ENCODE data around the gene SVOP.

The SVOP gene

DNA sequence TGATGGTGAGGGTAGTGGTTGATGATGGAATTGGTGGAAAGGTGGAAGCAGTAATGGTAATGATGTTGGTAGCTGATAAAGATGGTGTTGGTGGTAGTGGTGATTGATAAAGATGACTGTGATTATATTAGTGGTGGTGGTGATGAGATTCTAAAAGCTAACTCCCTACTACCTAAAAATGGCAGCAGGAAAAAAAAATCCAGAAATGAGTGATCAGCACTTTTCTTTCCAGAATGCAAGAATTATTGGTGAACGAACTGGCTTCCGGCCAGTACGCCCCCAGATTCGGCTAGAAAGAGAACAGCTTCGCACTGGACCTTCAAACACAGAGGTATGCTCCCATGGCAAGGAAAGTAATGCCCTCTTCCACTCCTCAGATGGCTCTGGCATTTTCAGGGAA, 121.7 kb downstream of the SVOP start:
- no peaks in the 10 kb centered on the region for H3K4me1 ChIP-seq (ENCODE audit: control insufficient read depth, insufficient read depth, low read length)
- H3K4me2 ChIP-seq (ENCODE audit: low read length), result no peak overlapping the region
- H3K4me3 ChIP-seq (ENCODE audit: low read length), result no peak overlapping the region
- H3K9ac ChIP-seq (ENCODE audit: low read depth, low read length), result no peak overlapping the region
- no peaks in the 10 kb centered on the region for H3K9me3 ChIP-seq (replicated peaks; ENCODE audit: low read length)
- no peaks in the 10 kb centered on the region for H3K36me3 ChIP-seq (ENCODE audit: insufficient read depth, low read length)
- peaks cover 15% of the 10 kb centered on the region for H3K27me3 ChIP-seq (ENCODE audit: control insufficient read depth, insufficient read depth, low read length)

DNA sequence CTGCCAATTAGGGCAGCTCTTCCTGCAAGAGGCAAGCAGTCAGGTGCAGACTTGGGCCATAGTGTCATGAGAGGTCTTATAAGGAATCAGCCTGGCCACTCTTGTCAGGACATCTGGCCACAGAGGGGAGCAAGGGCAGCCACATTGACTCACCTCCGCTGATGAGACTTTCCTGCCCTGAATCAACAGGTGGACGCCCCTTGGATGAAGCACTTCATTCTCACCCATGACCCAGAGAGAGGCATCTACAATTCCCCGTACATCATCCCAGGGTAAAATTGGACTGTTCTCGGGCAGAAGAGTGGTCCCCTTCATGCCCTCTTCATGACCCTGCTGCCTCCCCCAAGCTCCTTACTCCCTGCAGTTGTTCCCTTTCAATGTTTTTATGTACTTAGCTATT, 124.1 kb downstream of the SVOP start:
- Histone ChIP-seq H3K4me2 (ENCODE audit: low read length) (no peak overlapping the region), H3K9ac (ENCODE audit: low read depth, low read length) (no peak overlapping the region), H3K4me3 (ENCODE audit: low read length) (no peak overlapping the region), H3K27me3 (ENCODE audit: control insufficient read depth, insufficient read depth, low read length) (peaks cover 21% of the 10 kb centered on the region), H3K9me3 (replicated peaks; ENCODE audit: low read length) (no peaks in the 10 kb centered on the region), H3K36me3 (ENCODE audit: insufficient read depth, low read length) (no peaks in the 10 kb centered on the region), H3K4me1 (ENCODE audit: control insufficient read depth, insufficient read depth, low read length) (no peaks in the 10 kb centered on the region)

DNA sequence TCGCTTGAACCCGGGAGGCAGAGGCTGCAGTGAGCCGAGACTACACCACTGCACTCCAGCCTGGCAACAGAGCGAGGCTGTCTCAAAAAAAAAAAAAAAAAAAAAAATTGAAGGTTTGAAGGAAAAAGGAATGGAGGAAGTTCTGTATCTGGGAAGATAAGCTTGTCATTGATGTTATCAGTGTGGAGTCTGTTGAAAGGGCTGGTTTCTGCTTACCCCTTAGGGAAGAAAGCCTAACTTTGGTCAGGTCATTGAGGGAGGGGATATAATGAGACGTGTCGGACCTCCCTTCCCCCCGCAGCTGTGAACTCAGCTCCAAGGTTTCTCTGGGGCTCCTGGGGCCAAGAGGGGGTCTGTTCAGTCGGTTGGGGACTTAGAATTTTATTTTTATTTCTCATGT, 124.5 kb downstream of the SVOP start:
- Histone ChIP-seq H3K36me3 (ENCODE audit: insufficient read depth, low read length) (no peaks in the 10 kb centered on the region), H3K9me3 (replicated peaks; ENCODE audit: low read length) (no peaks in the 10 kb centered on the region), H3K4me2 (ENCODE audit: low read length) (no peak overlapping the region), H3K4me1 (ENCODE audit: control insufficient read depth, insufficient read depth, low read length) (no peaks in the 10 kb centered on the region), H3K27me3 (ENCODE audit: control insufficient read depth, insufficient read depth, low read length) (peaks cover 21% of the 10 kb centered on the region), H3K9ac (ENCODE audit: low read depth, low read length) (no peak overlapping the region), H3K4me3 (ENCODE audit: low read length) (no peak overlapping the region)

DNA sequence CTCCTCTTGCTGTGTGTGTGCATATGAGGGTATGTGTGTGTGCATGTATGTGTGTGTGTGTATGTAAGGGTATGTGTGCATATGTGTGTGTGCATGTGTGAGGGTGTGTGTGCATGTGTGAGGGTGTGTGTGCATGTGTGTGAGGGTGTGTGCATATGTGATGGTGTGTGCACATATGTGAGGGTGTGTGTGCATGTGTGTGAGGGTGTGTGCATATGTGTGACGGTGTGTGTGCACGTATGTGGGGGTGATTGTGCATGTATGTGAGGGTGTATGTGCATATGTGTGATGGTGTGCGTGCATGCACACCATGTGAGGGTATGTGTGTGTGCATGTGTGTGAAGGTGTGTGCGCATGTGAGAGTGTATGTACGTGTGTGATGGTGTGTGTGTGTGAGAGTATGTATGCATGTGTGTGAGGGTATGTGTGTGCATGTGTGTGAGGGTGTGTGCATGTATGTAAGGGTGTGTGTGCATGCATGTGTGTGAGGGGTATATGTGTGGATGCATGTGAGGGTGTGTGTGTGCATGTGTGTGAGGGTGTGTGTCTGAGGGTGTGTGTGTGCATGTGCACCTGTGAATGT, 125.6 kb downstream of the SVOP start:
- Histone ChIP-seq H3K36me3 (ENCODE audit: insufficient read depth, low read length) (no peaks in the 10 kb centered on the region), H3K9me3 (replicated peaks; ENCODE audit: low read length) (no peaks in the 10 kb centered on the region), H3K4me1 (ENCODE audit: control insufficient read depth, insufficient read depth, low read length) (no peaks in the 10 kb centered on the region), H3K4me2 (ENCODE audit: low read length) (no peak overlapping the region), H3K4me3 (ENCODE audit: low read length) (no peak overlapping the region), H3K9ac (ENCODE audit: low read depth, low read length) (no peak overlapping the region), H3K27me3 (ENCODE audit: control insufficient read depth, insufficient read depth, low read length) (peaks cover 16% of the 10 kb centered on the region)

DNA sequence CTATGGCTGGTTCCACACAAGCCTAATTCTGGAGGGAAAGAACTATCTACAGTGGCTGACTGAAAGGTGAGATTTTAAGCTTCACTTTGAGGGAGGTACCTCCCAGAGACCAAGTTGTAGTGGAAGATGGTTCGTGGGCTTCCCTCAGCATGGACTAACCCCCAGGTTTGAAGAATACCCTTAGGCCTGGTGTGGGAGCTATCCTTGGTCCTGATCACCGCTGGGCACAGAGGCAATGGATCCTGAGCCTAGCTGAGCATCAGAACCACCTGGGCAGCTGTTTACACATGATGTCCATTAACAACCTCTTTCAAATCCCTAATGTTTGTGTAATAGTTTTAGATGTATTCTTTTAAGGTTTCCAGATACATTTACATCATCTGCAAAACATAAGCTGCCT, 130.7 kb downstream of the SVOP start:
- Histone ChIP-seq H3K9ac (ENCODE audit: low read depth, low read length) (no peak overlapping the region), H3K27me3 (ENCODE audit: control insufficient read depth, insufficient read depth, low read length) (peaks cover 17% of the 10 kb centered on the region), H3K36me3 (ENCODE audit: insufficient read depth, low read length) (no peaks in the 10 kb centered on the region), H3K9me3 (replicated peaks; ENCODE audit: low read length) (no peaks in the 10 kb centered on the region), H3K4me3 (ENCODE audit: low read length) (no peak overlapping the region), H3K4me1 (ENCODE audit: control insufficient read depth, insufficient read depth, low read length) (no peaks in the 10 kb centered on the region), H3K4me2 (ENCODE audit: low read length) (no peak overlapping the region)

DNA sequence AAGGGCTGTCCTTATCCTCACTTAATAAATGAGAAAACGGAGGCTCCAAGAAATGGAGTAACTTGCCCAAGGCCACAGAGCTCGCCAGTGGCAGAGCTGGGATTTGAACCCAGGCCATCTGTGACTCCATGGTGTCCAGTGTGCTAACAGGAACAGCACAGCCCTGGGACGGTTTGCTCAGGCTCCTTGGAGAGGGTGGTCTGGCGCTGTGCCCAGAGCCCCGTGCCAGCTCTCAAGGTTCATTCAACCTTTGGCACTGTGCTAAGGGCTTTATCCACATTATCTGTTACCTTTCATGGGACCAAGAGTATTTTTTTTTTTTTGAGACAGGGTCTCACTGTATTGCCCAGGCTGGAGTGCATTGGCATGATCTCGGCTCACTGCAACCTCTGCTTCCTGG, 132.8 kb downstream of the SVOP start:
- no peaks in the 10 kb centered on the region for H3K4me1 ChIP-seq (ENCODE audit: control insufficient read depth, insufficient read depth, low read length)
- no peak overlapping the region for H3K9ac ChIP-seq (ENCODE audit: low read depth, low read length)
- H3K4me3 ChIP-seq (ENCODE audit: low read length), result no peak overlapping the region
- H3K27me3 ChIP-seq (ENCODE audit: control insufficient read depth, insufficient read depth, low read length), result peaks cover 9% of the 10 kb centered on the region
- no peak overlapping the region for H3K4me2 ChIP-seq (ENCODE audit: low read length)
- no peaks in the 10 kb centered on the region for H3K9me3 ChIP-seq (replicated peaks; ENCODE audit: low read length)
- no peaks in the 10 kb centered on the region for H3K36me3 ChIP-seq (ENCODE audit: insufficient read depth, low read length)

DNA sequence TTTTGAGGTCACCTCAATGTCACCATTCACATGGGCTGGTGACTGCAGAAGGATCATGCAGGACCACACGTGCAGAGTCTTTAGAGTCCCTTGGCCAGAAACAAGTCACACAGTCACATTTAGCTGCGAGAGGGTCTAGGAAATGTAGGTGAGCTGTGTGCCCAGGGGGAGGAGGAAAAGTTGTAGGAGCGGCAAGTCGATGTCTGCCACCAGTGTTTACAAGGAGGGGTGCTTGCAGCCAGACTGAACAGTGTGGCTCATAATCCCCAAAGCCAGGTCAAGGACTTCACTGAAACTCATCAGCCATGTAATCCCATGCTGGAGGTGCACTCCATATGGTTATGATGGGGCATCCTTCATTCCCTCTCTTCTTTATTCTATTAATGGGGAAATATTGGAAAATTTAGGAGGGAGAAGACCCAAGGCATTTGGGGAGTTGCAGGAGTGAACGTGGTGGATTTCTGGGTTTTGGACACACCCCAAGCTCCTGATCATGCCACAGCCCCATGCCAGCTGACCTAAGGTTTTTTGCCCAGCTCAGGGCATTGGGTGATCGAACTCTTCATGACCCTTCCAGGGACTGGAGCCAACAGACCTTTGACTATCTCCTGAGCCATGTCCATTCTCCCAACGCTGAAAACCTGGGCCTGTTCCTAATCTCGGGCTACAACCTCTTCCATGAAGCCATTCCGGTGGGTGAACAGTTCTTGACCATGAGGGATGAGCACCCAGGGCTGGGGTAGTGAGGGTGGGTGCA, 133.8 kb downstream of the SVOP start:
- Histone ChIP-seq H3K4me1 (ENCODE audit: control insufficient read depth, insufficient read depth, low read length) (no peaks in the 10 kb centered on the region), H3K9me3 (replicated peaks; ENCODE audit: low read length) (no peaks in the 10 kb centered on the region), H3K36me3 (ENCODE audit: insufficient read depth, low read length) (no peaks in the 10 kb centered on the region), H3K4me3 (ENCODE audit: low read length) (no peak overlapping the region), H3K4me2 (ENCODE audit: low read length) (no peak overlapping the region), H3K9ac (ENCODE audit: low read depth, low read length) (no peak overlapping the region), H3K27me3 (ENCODE audit: control insufficient read depth, insufficient read depth, low read length) (peaks cover 9% of the 10 kb centered on the region)

DNA sequence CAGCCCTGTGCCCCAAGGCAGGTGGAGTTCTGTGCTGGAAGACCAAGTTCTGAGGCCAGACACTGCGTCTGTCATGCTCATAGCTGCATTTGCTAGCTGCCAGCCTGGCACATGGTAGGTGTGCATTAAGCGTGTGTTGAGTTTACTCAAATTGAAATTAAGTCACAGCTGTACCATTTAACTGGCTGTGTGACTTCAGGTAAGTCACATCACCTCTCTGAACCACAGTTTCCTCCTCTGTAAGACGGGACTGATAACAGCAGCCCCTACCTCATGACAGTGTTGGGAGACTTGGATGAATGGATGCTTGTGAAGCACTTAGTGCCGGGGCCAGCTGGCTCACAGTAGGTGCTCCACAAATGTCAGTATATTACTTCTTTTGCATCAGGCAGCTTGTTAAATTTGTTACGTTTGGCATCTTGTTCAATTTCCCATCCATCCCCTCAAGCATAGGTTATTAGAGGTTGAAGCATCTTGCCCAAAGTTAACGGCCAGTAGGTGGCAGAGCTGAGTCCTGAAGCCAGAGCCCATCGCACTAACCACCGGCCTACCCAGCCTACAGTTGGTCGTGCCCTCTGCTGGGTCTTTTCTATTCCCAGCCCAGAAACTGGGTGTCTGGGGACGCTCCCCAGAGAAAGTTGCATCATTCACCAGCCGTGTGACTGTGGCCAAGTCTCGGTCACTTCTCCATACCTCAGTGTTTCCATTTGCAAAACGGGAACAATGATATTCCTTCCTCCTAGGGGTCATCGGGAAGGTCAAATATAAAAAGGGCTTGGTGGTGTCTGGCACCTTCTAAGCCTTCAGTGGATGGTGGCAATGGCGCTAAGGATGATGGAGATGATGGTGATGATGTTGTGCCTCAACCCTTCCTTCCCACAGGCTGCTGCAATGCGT, 136.5 kb downstream of the SVOP start:
- no peaks in the 10 kb centered on the region for H3K36me3 ChIP-seq (ENCODE audit: insufficient read depth, low read length)
- no peak overlapping the region for H3K9ac ChIP-seq (ENCODE audit: low read depth, low read length)
- peaks cover 21% of the 10 kb centered on the region for H3K27me3 ChIP-seq (ENCODE audit: control insufficient read depth, insufficient read depth, low read length)
- H3K4me1 ChIP-seq (ENCODE audit: control insufficient read depth, insufficient read depth, low read length), result no peaks in the 10 kb centered on the region
- no peak overlapping the region for H3K4me3 ChIP-seq (ENCODE audit: low read length)
- H3K9me3 ChIP-seq (replicated peaks; ENCODE audit: low read length), result no peaks in the 10 kb centered on the region
- H3K4me2 ChIP-seq (ENCODE audit: low read length), result no peak overlapping the region

DNA sequence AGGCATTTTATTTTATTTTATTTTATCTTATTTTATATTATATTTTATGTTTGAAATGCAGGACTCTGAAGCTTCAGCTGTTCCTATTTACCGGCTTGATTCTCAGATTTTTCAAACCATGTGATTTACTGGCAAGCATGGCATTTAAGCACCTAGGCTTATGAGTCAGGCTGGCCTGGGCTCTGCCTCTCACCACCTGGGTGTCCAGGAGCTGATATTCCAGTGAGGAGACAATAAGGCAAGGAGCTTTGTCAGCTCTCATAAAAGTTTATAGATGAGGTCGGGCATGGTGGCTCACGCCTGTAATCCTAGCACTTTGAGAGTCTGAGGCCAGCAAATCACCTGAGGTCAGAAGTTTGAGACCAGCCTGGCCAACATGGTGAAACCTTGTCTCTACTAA, 138.9 kb downstream of the SVOP start:
- no peaks in the 10 kb centered on the region for H3K4me1 ChIP-seq (ENCODE audit: control insufficient read depth, insufficient read depth, low read length)
- H3K27me3 ChIP-seq (ENCODE audit: control insufficient read depth, insufficient read depth, low read length), result peaks cover 16% of the 10 kb centered on the region
- H3K9me3 ChIP-seq (replicated peaks; ENCODE audit: low read length), result no peaks in the 10 kb centered on the region
- H3K4me3 ChIP-seq (ENCODE audit: low read length), result no peak overlapping the region
- H3K9ac ChIP-seq (ENCODE audit: low read depth, low read length), result no peak overlapping the region
- H3K4me2 ChIP-seq (ENCODE audit: low read length), result no peak overlapping the region
- H3K36me3 ChIP-seq (ENCODE audit: insufficient read depth, low read length), result no peaks in the 10 kb centered on the region

DNA sequence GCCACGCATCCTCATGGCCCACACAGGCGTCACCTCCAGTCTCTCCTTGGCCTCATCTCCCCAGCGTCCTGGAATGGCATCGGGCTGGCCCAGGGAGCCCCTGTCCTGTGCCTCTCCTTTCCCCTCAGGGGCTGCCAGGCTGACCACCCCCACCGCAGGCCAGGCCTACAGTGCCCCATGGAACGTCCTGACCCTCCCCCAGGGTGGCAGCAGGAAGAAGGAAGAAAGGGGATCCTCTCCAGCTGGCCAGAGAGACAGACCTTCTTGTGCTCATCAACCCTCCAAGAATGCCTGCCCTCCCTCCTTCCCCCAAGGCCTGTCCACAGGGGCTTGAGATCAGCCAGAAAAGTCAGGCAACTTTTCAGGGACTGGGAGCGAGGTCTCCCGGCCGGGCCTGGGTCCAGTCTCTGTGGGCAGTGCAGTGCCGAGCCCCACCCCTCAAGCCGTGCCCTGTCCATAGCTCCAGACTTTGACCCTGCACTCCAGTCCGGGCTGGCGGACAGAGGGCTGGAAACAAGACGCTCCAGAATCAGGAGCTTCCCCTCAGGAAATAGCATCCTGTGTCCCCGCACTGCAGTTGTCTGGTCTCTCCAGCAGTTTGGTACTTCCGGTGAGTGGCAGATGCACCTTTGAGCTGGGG, 141.1 kb downstream of the SVOP start, which contains the start of gene DAO:
Gene DAO, plus strand, starts transcription at position 478 of the 640 bp plus-strand sequence. CDS start 4,915 bp downstream, outside the sequence.
- Histone ChIP-seq H3K36me3 (ENCODE audit: insufficient read depth, low read length) (no peaks in the 10 kb centered on the region), H3K9ac (ENCODE audit: low read depth, low read length) (no peak within 1 kb of the TSS), H3K27me3 (ENCODE audit: control insufficient read depth, insufficient read depth, low read length) (peaks cover 12% of the 10 kb centered on the region), H3K9me3 (replicated peaks; ENCODE audit: low read length) (no peaks in the 10 kb centered on the region), H3K4me3 (ENCODE audit: low read length) (no peak within 1 kb of the TSS), H3K4me1 (ENCODE audit: control insufficient read depth, insufficient read depth, low read length) (no peaks in the 10 kb centered on the region), H3K4me2 (ENCODE audit: low read length) (no peak within 1 kb of the TSS)

DNA sequence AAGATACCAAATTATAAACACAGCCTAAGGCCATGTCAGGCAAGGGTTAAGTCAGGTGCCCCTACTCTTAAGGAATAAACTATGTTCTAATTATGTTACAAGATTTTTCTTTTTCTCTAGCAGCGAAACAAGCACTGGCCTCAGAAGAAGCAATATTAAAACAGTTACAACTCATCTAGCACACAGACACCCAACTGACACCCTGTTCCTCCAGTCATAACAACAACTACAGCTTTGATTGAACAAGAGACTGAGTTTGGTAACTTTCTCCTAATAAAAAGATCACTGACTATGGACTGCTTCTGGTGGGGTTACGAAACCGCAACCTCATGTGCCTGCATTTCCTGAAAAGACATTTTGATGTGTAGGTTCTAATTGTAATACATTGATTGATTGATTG, 144.3 kb downstream of the SVOP start:
- H3K9me3 ChIP-seq (replicated peaks; ENCODE audit: low read length), result no peaks in the 10 kb centered on the region
- H3K27me3 ChIP-seq (ENCODE audit: control insufficient read depth, insufficient read depth, low read length), result peaks cover 12% of the 10 kb centered on the region
- no peak overlapping the region for H3K4me3 ChIP-seq (ENCODE audit: low read length)
- no peaks in the 10 kb centered on the region for H3K4me1 ChIP-seq (ENCODE audit: control insufficient read depth, insufficient read depth, low read length)
- no peak overlapping the region for H3K9ac ChIP-seq (ENCODE audit: low read depth, low read length)
- no peaks in the 10 kb centered on the region for H3K36me3 ChIP-seq (ENCODE audit: insufficient read depth, low read length)
- H3K4me2 ChIP-seq (ENCODE audit: low read length), result no peak overlapping the region

Measured in skeletal muscle satellite cell (primary cell).